Adipocyte (in vitro differentiated cells): Measurements from ENCODE around the gene P2RY8.

Source experiments
- DNase-seq: peaks from one replicate; pipeline ENCODE4 v3.0.0-alpha.2; 2015; ENCODE audit warnings: low read depth
- H3K27me3 ChIP-seq: replicated peaks from 2 replicates; pipeline ENCODE4 v1.7.0; 2013; ENCODE audit warnings: mild to moderate bottlenecking, low read length, moderate library complexity; ENCODE audit not compliant: control insufficient read depth, insufficient read depth
- H3K36me3 ChIP-seq: 2 replicates; pipeline ENCODE4 v1.7.0; 2013; ENCODE audit warnings: low read length, mild to moderate bottlenecking, moderate library complexity; ENCODE audit not compliant: control insufficient read depth, insufficient read depth, severe bottlenecking
- H3K4me1 ChIP-seq: 2 replicates; pipeline ENCODE4 v1.7.0; 2013; ENCODE audit warnings: mild to moderate bottlenecking, low read length, moderate library complexity; ENCODE audit not compliant: control insufficient read depth, insufficient read depth
- H3K4me3 ChIP-seq: 2 replicates; pipeline ENCODE4 v1.7.0; 2013; ENCODE audit warnings: mild to moderate bottlenecking, low read length, moderate library complexity
- H3K9ac ChIP-seq: 2 replicates; pipeline ENCODE4 v1.7.0; 2013; ENCODE audit warnings: mild to moderate bottlenecking, low read length, moderate library complexity
- H3K9me3 ChIP-seq: 2 replicates; pipeline ENCODE4 v1.7.0; 2013; ENCODE audit warnings: mild to moderate bottlenecking, low read length, moderate library complexity; ENCODE audit not compliant: control insufficient read depth

The P2RY8 gene

DNA sequence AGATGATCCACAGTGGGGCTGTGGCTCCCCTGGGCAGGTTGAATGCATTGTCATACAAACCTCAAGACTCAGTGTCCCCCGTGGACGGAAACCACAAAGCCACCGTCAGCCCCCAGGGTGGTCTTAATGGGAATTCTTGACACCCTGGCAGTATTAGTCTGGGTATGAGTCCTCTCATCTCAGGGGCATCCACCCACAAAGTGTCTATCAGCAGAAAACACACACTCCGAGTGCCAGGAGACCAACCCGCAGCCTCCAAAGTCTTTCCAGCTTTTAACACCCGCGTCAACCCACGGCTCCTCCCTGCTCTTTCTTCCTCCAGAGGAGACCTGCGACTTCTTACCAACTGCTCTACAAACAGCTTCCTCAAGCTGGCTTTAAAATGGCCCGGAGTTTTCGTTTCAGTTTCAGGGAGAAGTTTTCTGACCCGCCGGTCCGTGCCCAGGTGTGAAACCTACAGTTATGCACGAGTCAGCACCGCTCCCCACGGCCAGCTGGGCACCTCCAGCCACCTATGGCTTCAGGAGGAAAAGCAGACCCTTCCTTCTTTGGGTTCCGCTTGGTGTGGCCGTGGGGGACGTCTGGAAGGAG lies 69.9 kb downstream of the P2RY8 start:
- Histone ChIP-seq H3K4me3 (no peak overlapping the region), H3K27me3 (peaks cover 46% of the 10 kb centered on the region), H3K9me3 (no peaks in the 10 kb centered on the region), H3K36me3 (no peaks in the 10 kb centered on the region), H3K9ac (no peak overlapping the region), H3K4me1 (no peaks in the 10 kb centered on the region)
- DNase-seq = no peak

DNA sequence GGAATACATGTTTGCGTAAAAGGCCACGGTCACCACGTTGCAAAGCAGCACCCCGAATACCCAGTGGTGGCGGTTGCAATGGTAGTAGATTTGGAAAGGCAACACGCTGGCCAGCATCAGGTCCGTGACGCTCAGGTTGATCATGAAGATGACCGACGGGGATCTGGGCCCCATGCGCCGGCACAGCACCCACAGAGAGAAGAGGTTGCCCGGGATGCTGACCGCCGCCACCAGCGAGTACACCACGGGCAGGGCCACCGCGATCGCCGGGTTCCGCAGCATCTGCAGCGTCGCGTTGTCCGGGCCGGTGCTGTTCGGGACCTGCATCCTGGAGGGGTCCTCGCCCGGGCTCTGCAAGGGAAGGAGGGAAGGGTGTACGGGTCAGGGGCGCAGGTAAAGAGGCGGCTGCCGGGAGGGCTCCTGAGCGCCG lies 70.7 kb downstream of the P2RY8 start:
- no peaks in the 10 kb centered on the region for H3K9me3 ChIP-seq
- no peak overlapping the region for H3K4me3 ChIP-seq
- H3K9ac ChIP-seq = no peak overlapping the region
- no peak for DNase-seq
- no peaks in the 10 kb centered on the region for H3K36me3 ChIP-seq
- no peaks in the 10 kb centered on the region for H3K4me1 ChIP-seq
- peaks cover 41% of the 10 kb centered on the region for H3K27me3 ChIP-seq

DNA sequence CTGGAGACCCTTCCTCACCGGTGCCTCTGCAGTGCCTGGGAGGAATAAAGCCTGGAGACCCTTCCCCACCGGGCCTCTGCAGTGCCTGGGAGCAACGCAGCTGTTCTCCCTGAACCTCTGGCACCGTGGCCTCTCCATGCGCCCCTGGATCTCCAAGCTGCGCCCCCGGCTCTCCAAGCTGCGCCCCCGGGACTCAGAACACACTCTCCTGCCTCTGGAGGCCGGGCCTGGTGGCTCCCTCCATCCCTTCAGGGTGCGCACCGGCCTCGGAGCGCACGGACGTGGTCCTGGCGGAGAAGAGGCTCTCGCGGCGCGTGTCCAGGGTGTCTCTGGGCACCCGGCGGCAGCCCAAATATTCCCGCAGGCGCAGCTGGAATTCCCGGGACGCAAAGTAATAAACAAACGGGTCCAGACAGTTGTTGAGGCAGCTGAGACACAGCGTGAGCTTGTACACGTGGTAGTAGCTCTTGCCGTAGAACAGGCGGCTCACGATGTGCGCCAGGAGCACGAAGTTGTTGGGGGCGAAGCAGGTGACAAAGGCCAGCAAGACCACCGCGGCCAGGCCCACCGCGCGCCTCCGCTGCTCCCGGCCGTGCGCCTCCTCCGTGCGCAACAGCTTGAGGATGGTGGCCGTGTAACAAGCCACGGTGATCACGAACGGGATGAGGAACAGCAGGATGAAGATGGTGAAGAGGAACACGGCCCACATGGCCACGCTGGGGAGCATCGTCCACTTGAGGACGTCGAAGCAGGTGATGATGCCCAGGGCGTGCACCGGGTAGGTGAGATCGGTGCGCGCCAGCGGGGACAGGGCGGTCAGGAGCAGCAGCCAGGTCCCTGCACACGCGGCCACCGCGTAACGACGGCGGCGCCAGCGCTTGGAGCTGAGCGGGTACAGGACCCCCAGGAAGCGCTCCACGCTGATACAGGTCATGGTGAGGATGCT lies 71.4 kb downstream of the P2RY8 start:
- Histone ChIP-seq H3K9me3 (no peaks in the 10 kb centered on the region), H3K36me3 (no peaks in the 10 kb centered on the region), H3K9ac (no peak overlapping the region), H3K4me3 (no peak overlapping the region), H3K4me1 (no peaks in the 10 kb centered on the region), H3K27me3 (peaks cover 40% of the 10 kb centered on the region)
- peak; percentile 7 for DNase-seq

DNA sequence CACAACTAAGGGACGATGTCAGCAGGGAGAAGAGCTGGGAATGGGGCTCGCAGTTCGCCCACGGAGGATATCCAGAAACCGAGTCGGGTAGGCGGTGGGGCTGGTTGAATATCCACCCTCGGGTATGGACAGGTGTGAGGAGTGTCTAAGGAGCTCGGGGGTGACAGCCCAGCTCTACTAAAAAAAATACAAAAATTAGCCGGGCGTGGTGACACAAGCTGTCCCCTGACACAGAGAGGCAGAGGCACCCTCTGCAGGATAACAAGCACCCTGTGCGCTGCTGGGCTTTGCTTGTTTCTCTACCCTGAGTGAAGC lies 72.1 kb downstream of the P2RY8 start:
- Histone ChIP-seq H3K9ac (no peak overlapping the region), H3K9me3 (no peaks in the 10 kb centered on the region), H3K4me3 (no peak overlapping the region), H3K27me3 (peaks cover 45% of the 10 kb centered on the region), H3K4me1 (no peaks in the 10 kb centered on the region), H3K36me3 (no peaks in the 10 kb centered on the region)
- no peak for DNase-seq

DNA sequence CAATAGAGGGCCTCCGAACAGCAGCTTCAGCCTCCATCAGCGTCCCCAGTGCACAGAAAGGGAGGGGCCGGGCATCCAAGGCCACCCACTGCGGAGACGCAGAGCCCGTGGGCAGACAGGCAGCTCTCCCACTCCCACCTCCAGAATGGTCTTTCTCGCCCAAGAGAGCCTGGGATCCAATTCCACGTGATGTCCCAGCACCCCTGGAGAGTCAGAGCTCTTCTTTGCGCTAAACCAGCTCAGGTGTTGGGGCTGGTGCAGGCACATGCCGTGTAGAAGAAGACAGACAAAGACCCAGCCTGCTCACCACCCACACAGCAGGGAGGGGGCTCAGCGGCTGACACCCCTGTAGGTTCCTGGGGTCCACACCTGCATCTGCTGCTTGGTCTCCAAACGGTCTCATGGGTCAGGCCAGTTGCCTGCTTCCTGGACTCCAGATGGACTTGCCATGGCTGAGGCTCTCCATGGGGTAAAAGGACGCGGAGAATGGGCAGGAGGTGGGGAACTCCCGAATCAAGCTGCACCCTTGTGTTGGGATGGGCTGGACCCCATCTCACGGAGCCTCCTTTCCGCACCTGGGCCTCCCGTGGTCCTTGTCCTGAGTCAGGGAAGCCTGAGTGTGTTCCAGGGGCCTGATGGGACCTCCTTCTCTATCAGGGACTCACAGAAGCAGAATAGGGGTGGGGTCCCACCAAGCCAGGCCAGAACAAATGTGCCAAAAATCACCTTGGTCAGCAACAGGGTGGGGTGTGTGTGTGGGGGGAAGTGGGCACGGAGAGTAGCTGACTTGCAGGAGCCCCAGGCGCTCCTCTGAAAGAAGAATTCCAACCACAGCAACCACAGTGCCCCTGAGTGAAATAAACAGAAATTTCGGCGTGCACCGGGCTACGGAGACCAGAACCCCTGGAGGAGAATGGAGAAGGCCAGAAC lies 72.7 kb downstream of the P2RY8 start:
- H3K27me3 ChIP-seq = peaks cover 49% of the 10 kb centered on the region
- no peak overlapping the region for H3K9ac ChIP-seq
- no peak for DNase-seq
- H3K4me1 ChIP-seq = no peaks in the 10 kb centered on the region
- H3K36me3 ChIP-seq = no peaks in the 10 kb centered on the region
- no peak overlapping the region for H3K4me3 ChIP-seq
- H3K9me3 ChIP-seq = no peaks in the 10 kb centered on the region

DNA sequence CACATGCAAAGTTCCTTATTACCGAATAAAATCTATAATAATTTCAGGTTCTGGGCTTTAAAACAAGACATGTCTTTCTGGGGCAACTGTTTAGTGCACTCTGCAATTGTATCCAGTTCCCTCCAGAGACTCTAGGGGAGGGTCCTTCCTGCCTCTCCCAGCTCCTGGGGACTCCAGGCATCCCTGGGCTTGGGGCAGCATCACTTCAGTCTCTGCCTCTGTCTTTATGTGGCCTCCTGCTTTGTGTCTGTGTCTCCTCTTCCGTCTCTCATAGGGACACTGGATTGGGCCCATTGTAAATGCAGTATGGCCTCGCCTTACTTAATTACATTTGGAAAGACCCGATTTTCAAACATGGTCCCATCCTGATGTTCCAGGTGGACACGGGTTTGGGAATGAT lies 73.4 kb downstream of the P2RY8 start:
- no peak for DNase-seq

DNA sequence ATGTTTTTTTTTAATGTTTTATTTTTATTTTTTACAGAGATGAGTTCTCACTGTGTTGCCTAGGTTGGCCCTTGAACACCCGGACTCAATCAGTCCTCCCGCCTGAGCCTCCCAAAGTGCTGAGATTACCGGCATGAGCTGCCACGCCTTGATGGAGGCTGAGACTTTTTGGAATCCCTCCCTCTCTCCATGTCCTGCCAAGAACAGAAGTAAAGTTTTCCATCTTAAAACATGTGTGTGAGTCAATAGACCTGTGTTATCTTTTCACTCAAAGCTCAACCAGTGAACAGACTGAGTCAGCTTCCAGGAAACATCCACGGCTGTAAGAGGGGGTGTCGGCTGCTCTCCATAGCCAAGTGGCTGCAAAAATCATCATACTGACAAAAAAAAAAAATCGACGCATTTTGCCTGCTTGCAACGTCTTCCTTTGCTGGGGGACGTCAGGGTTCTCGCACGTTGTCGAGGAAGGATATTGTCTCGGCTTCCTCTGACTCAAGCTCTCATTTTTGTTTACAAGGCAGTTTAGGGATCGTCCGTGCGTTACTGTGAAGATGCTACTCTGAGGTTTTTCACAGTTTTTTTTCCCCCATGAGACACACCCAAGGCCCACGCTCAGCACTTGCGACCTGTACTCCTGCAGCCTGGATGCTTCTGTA lies 74.3 kb downstream of the P2RY8 start:
- H3K9me3 ChIP-seq = no peaks in the 10 kb centered on the region
- no peak overlapping the region for H3K9ac ChIP-seq
- H3K27me3 ChIP-seq = peaks cover 57% of the 10 kb centered on the region
- peak; percentile 49 for DNase-seq
- H3K4me1 ChIP-seq = no peaks in the 10 kb centered on the region
- H3K36me3 ChIP-seq = no peaks in the 10 kb centered on the region
- no peak overlapping the region for H3K4me3 ChIP-seq

More for the DNA sequence above, 73.4 kb downstream of the P2RY8 start:
- no peak overlapping the region for H3K4me3 ChIP-seq
- H3K4me1 ChIP-seq = no peaks in the 10 kb centered on the region
- no peaks in the 10 kb centered on the region for H3K36me3 ChIP-seq
- no peaks in the 10 kb centered on the region for H3K9me3 ChIP-seq
- peaks cover 54% of the 10 kb centered on the region for H3K27me3 ChIP-seq
- H3K9ac ChIP-seq = no peak overlapping the region

DNA sequence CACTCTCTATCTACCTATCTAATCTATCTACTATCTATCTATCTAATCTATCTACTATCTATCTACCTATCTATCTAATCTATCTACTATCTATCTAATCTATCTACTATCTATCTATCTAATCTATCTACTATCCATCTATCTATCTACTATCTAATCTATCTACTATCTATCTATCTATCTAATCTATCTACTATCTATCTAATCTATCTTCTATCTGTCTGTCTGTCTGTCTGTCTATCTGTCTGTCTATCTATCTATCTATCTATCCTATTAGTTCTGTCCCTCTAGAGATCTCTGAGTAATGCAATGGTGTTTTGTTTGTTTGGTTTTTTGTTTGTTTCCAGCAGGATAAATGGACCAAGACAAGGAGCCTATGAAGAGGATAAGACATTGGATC lies 74.9 kb downstream of the P2RY8 start:
- Histone ChIP-seq H3K9ac (no peak overlapping the region), H3K4me3 (no peak overlapping the region), H3K27me3 (peaks cover 57% of the 10 kb centered on the region), H3K9me3 (no peaks in the 10 kb centered on the region), H3K36me3 (no peaks in the 10 kb centered on the region), H3K4me1 (no peaks in the 10 kb centered on the region)
- DNase-seq = no peak

DNA sequence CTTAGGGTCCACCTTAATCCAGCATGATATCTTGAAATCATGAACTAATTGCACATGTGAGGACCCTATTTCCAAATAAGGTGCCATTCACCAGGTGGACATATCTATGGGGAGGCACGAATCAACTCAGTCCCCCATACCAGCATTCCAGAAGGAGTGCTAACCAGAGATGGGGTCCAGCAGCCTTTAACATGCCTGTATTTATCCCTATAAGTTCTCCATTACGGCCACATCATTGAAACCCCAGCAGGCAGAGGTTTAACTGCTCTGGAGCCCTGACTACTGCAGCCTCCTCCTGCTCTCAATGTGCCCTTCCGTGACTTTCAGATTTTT lies 81.1 kb downstream of the P2RY8 start:
- peaks cover 8% of the 10 kb centered on the region for H3K4me1 ChIP-seq
- H3K4me3 ChIP-seq = no peak overlapping the region
- H3K9ac ChIP-seq = no peak overlapping the region
- no peak for DNase-seq
- H3K36me3 ChIP-seq = no peaks in the 10 kb centered on the region
- H3K9me3 ChIP-seq = no peaks in the 10 kb centered on the region
- peaks cover 46% of the 10 kb centered on the region for H3K27me3 ChIP-seq

DNA sequence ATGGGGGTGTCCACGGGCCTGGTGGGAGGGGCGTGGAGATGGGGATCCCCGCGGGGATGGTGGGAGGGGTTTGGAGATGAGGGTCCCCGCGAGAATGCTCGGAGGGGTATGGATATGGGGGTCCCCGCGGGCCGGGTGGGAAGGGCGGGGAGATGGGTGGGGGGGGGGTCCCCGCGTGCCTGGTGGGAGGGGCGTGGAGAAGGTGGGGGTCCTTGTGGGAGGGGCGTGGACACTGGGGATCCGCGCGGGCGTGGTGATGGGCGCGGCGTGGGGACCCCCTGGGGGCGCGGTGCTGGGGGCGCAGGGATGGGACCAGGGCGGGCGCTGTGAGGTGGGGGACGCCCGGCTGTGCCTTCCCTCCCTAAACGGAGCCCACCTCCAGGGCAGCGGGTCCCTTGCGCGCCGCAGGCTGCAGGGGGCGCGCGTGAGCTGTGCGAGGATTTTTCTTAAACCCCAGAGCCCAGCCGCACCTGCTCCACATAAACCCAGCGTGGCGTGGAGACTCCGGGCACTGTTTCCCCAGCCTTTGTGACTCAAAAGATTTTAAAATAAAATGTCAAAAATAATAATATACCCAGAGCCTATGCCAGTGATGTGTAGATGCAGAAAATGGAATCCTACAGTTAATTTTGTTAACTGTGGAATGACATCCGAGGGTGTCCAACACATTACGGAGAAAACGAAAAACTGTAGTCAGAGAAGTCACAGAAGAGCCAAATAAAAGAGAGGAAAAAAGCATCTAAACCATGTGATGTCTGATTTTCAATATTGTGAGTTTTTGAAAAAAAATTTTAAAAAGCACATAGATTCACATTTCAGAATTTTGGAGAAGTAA lies 82.8 kb downstream of the P2RY8 start:
- peak; percentile 94 for DNase-seq
- H3K9ac ChIP-seq = no peak overlapping the region
- H3K9me3 ChIP-seq = no peaks in the 10 kb centered on the region
- peaks cover 8% of the 10 kb centered on the region for H3K4me1 ChIP-seq
- peak overlapping the region; percentile 47 for H3K4me3 ChIP-seq
- H3K36me3 ChIP-seq = no peaks in the 10 kb centered on the region
- peaks cover 33% of the 10 kb centered on the region for H3K27me3 ChIP-seq
